GM21825 (cell line): ENCODE measurements around the gene CALM3.

ENCODE experiments used
- ATAC-seq: cut with Tn5 transposase; IDR thresholded peaks from one replicate; pipeline ENCODE4 v1.9.1; 2021; ENCODE audit warnings: mild to moderate bottlenecking, moderate library complexity; ENCODE audit not compliant: unreplicated experiment

CALM3 gene

GRCh38 chr19:46599716-46600373, 1.3 kb upstream of the CALM3 start:
- ATAC-seq = no peak

GRCh38 chr19:46600384-46601317, 479 bp upstream of the CALM3 start:
- peak; percentile 70 for ATAC-seq

GRCh38 chr19:46602392-46603194, 1.5 kb downstream of the CALM3 start:
- no peak for ATAC-seq

GRCh38 chr19:46603195-46603637, 2.1 kb downstream of the CALM3 start:
- ATAC-seq = no peak

GRCh38 chr19:46603752-46604231, 2.7 kb downstream of the CALM3 start:
- ATAC-seq = no peak

- ATAC-seq = no peak
Observed at GRCh38 chr19:46604781-46605355, 3.7 kb downstream of the CALM3 start.

GRCh38 chr19:46605356-46605821, 4.3 kb downstream of the CALM3 start:
- no peak for ATAC-seq

- ATAC-seq = no peak
Observed at GRCh38 chr19:46606019-46606418, 4.9 kb downstream of the CALM3 start.

GRCh38 chr19:46606681-46607447, 5.7 kb downstream of the CALM3 start:
- no peak for ATAC-seq

- ATAC-seq = no peak
Observed at GRCh38 chr19:46607448-46607841, 6.3 kb downstream of the CALM3 start.

GRCh38 chr19:46608178-46608577, 7.0 kb downstream of the CALM3 start:
- ATAC-seq = no peak

GRCh38 chr19:46608581-46609345, 7.6 kb downstream of the CALM3 start:
- ATAC-seq = no peak

- no peak for ATAC-seq
Observed at GRCh38 chr19:46609511-46610412, 8.6 kb downstream of the CALM3 start.

GRCh38 chr19:46610413-46610775, 9.3 kb downstream of the CALM3 start:
- ATAC-seq = no peak

- no peak for ATAC-seq
Observed at GRCh38 chr19:46610851-46611770, 10.0 kb downstream of the CALM3 start.

GRCh38 chr19:46611776-46612175, 10.6 kb downstream of the CALM3 start:
- no peak for ATAC-seq

- no peak for ATAC-seq
Observed at GRCh38 chr19:46613525-46613924, 12.4 kb downstream of the CALM3 start.
